HEK293T (cell line): ENCODE measurements around the gene P2RY14.

Experiments used
- CTCF ChIA-PET: fragments of 350-600 bp; formaldehyde crosslinking; extraction: SDS; loops from one replicate; lab custom pipeline; 2021; ENCODE audit warnings: antibody characterized with exemption, inconsistent platforms; lab: Yijun Ruan, JAX
- POLR2A ChIA-PET: fragments of 350-600 bp; formaldehyde crosslinking; extraction: SDS; loops from one replicate; lab custom pipeline; 2020; ENCODE audit warnings: antibody characterized with exemption, inconsistent platforms; lab: Yijun Ruan, JAX
- DNase-seq: peaks from one replicate; pipeline ENCODE4 v3.0.0; 2012; ENCODE audit warnings: mixed read lengths; ENCODE audit errors: extremely low spot score
- ARNT ChIP-seq: fragments of 450-650 bp; IDR thresholded peaks from 2 replicates; pipeline ENCODE4 v1.6.1; 2017; ENCODE audit warnings: mild to moderate bottlenecking
- BHLHE40 ChIP-seq: fragments of 450-650 bp; IDR thresholded peaks from 2 replicates; pipeline ENCODE4 v1.6.1; 2016; ENCODE audit warnings: mild to moderate bottlenecking, moderate library complexity, borderline replicate concordance
- CTBP1 ChIP-seq: fragments of 450-650 bp; IDR thresholded peaks from 2 replicates; pipeline ENCODE4 v1.6.1; 2016; ENCODE audit warnings: borderline replicate concordance
- ELF4 ChIP-seq: fragments of 450-650 bp; IDR thresholded peaks from 2 replicates; pipeline ENCODE4 v1.6.1; 2017; ENCODE audit warnings: antibody characterized with exemption
- FOXA1 ChIP-seq: fragments of 450-650 bp; IDR thresholded peaks from 2 replicates; pipeline ENCODE4 v1.6.1; 2016; ENCODE audit warnings: mild to moderate bottlenecking
- FOXK2 ChIP-seq: fragments of 450-650 bp; IDR thresholded peaks from 2 replicates; pipeline ENCODE4 v1.6.1; 2016; ENCODE audit warnings: mild to moderate bottlenecking
- FOXM1 ChIP-seq: fragments of 450-650 bp; IDR thresholded peaks from 2 replicates; pipeline ENCODE4 v1.6.1; 2017; ENCODE audit warnings: mild to moderate bottlenecking, borderline replicate concordance
- HDGF ChIP-seq: fragments of 450-650 bp; IDR thresholded peaks from 2 replicates; pipeline ENCODE4 v1.6.1; 2017; ENCODE audit warnings: antibody characterized with exemption, borderline replicate concordance
- L3MBTL2 ChIP-seq: fragments of 450-650 bp; conservative IDR thresholded peaks from 2 replicates; pipeline ENCODE4 v1.6.1; 2016; ENCODE audit warnings: mild to moderate bottlenecking
- LEF1 ChIP-seq: fragments of 450-650 bp; IDR thresholded peaks from 2 replicates; pipeline ENCODE4 v1.6.1; 2017; ENCODE audit warnings: mild to moderate bottlenecking, borderline replicate concordance
- NFRKB ChIP-seq: fragments of 450-650 bp; IDR thresholded peaks from 2 replicates; pipeline ENCODE4 v1.6.1; 2016; ENCODE audit warnings: mild to moderate bottlenecking, moderate library complexity
- PKNOX1 ChIP-seq: fragments of 450-650 bp; IDR thresholded peaks from 2 replicates; pipeline ENCODE4 v1.6.1; 2016
- SP1 ChIP-seq: fragments of 450-650 bp; IDR thresholded peaks from 2 replicates; pipeline ENCODE4 v1.6.1; 2017
- SUZ12 ChIP-seq: fragments of 450-650 bp; IDR thresholded peaks from 2 replicates; pipeline ENCODE4 v1.6.1; 2016; ENCODE audit warnings: mild to moderate bottlenecking
- TARDBP ChIP-seq: fragments of 450-650 bp; IDR thresholded peaks from 2 replicates; pipeline ENCODE4 v1.6.1; 2016
- ZNF384 ChIP-seq: fragments of 450-650 bp; IDR thresholded peaks from 2 replicates; pipeline ENCODE4 v1.6.1; 2016

P2RY14 gene

GRCh38 chr3:151278230-151278629 is at the start of gene P2RY14:
Gene P2RY14, minus strand, starts transcription at chr3:151278542. Its CDS starts 64,226 bp downstream, at chr3:151214316.
- TF ChIP-seq FOXK2 = no peak
- no peak for TF ChIP-seq ARNT
- no peak for TF ChIP-seq FOXA1
- TF ChIP-seq ELF4 = no peak
- TF ChIP-seq ZNF384 = no peak
- TF ChIP-seq BHLHE40 = no peak
- TF ChIP-seq NFRKB = no peak
- TF ChIP-seq LEF1 = no peak
- no peak for TF ChIP-seq HDGF
- TF ChIP-seq L3MBTL2 = no peak
- no peak for DNase-seq
- ChIA-PET POLR2A (no interaction called here), CTCF (interaction anchor here (1.1 kb wide), 1 partner anchor 50 kb away, joined by 3 read pairs; no protein-coding TSS in a partner anchor)

DNA sequence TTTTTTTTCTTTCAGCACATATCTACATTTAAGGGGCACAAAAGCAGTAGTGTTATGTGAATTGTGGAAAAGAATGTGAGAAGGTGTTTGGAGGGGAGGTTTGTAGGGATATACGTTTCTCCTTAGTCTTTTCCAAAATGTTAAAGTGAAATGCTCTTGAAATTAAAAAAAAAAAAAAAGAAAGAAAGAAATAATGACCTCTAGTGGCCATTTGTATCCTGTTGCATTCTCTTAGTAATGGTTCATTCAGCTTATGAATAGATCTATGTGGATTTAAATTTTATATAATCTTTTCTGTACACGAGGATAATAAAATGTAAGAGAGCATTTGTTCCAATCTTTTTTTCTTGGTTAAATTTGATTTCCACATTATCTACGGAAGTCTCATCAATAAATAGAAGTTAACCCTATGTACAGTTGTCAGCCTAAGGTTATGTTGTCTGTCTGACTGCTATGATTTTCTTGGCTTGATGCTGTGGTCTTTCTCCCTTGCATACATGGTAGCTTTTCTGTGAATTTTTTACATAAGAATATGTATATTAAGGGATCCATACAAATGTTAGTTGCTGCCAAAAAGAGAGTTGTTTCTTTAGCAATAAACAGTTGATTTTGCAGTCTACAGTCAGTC is 49.3 kb upstream of the P2RY14 start:
- TF ChIP-seq ZNF384 = peak; percentile 97
- TF ChIP-seq TARDBP = no peak
- peak; percentile 20 for DNase-seq
- POLR2A ChIA-PET = no interaction called here
- CTCF ChIA-PET = interaction anchor here (0.6 to 0.7 kb wide), 3 partner anchors 70 to 514 kb away, joined by 4 to 5 read pairs (median 5); no protein-coding TSS in a partner anchor

- CTCF ChIA-PET = no interaction called here
- no peak for DNase-seq
- TF ChIP-seq ELF4 (no peak), ZNF384 (no peak), FOXK2 (no peak), NFRKB (no peak), SP1 (no peak), LEF1 (no peak), L3MBTL2 (no peak), SUZ12 (no peak)
- POLR2A ChIA-PET = no interaction called here
Measured at GRCh38 chr3:151322511-151322910, 44.2 kb upstream of the P2RY14 start.

- no peak for TF ChIP-seq ELF4
- DNase-seq = no peak
- ChIA-PET POLR2A (no interaction called here), CTCF (no interaction called here)
Measured at GRCh38 chr3:151321526-151321925, 43.2 kb upstream of the P2RY14 start.

DNA sequence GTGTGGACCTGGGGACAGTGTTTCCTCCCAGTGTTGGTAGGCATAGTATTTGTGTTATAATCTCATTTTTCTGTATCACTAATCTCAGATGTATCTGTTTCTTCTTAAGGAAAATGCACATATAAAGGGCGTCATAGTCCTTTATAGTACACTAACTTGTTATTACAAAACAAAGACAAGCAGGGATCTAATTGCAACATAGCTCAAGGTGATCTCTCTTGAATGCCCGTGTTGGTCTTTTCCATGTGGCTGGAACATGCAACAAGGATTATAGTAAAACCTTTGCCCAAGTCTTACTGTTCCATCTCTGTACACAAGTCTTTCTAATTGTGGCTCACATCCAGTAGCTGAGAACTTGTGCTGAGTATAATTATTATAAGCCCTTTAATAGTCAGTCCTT is 41.8 kb upstream of the P2RY14 start:
- POLR2A ChIA-PET = no interaction called here
- CTCF ChIA-PET = no interaction called here
- no peak for DNase-seq
- no peak for TF ChIP-seq FOXK2
- no peak for TF ChIP-seq HDGF
- TF ChIP-seq ELF4 = no peak
- TF ChIP-seq TARDBP = no peak
- no peak for TF ChIP-seq FOXA1
- TF ChIP-seq FOXM1 = no peak
- no peak for TF ChIP-seq CTBP1
- TF ChIP-seq ARNT = no peak
- TF ChIP-seq PKNOX1 = no peak
- no peak for TF ChIP-seq BHLHE40
- no peak for TF ChIP-seq L3MBTL2
- TF ChIP-seq LEF1 = no peak
- no peak for TF ChIP-seq ZNF384
- TF ChIP-seq SP1 = no peak
- no peak for TF ChIP-seq NFRKB
- TF ChIP-seq SUZ12 = no peak

DNA sequence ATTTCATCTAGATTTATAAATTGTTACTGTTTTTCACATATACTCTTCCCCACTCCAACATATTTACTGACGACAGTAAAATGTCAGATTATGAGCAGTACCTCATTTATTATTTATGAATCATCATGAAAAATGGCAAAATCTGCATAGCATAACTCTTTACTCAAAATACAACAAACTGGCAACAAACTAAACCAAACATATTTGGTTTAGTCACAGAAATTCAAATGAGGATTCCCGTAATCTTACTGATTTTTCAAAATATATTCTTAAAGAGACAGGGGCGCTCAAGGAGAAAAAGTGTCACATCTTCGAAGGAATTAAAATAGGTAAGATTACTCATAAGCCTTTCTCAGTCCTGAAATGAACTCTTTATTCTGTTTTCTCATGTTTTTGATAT is 41.3 kb upstream of the P2RY14 start:
- TF ChIP-seq LEF1 = no peak
- no peak for TF ChIP-seq TARDBP
- TF ChIP-seq NFRKB = no peak
- TF ChIP-seq PKNOX1 = no peak
- no peak for TF ChIP-seq ELF4
- no peak for TF ChIP-seq ARNT
- TF ChIP-seq BHLHE40 = no peak
- no peak for TF ChIP-seq ZNF384
- no peak for TF ChIP-seq FOXM1
- CTCF ChIA-PET = no interaction called here
- POLR2A ChIA-PET = no interaction called here
- DNase-seq = no peak

- POLR2A ChIA-PET = no interaction called here
- DNase-seq = no peak
- no peak for TF ChIP-seq LEF1
- TF ChIP-seq CTBP1 = no peak
- CTCF ChIA-PET = no interaction called here
Measured at GRCh38 chr3:151318991-151319390, 40.6 kb upstream of the P2RY14 start.

DNA sequence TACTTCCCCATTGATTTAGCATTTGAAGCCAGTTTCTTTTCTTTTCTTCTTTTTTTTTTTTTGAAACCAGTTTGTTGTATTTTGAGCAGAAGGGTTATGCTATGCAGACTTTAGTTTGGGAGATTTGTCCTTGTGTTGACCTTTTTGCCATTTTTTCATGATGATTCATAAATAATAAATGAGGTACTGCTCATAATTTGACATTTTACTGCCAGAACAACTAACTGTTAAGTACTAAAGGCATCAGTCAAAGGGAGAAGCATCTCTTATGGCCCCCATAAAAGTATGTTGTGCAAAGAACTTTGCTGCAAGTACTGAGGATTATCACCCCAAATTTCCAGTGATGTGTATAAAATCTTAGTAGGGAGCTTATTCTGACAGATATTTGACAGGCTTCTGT is 40.0 kb upstream of the P2RY14 start:
- CTCF ChIA-PET = no interaction called here
- TF ChIP-seq ZNF384 = no peak
- TF ChIP-seq NFRKB = no peak
- TF ChIP-seq PKNOX1 = peak; percentile 55
- DNase-seq = no peak
- POLR2A ChIA-PET = no interaction called here
